ENCODE results near the gene MIER1.
"Not testable (repeated sequence)": the region's sequence is repeated elsewhere in the genome, so short reads cannot be mapped to it uniquely, and the experiment has no call there.

MIER1 gene

DNA sequence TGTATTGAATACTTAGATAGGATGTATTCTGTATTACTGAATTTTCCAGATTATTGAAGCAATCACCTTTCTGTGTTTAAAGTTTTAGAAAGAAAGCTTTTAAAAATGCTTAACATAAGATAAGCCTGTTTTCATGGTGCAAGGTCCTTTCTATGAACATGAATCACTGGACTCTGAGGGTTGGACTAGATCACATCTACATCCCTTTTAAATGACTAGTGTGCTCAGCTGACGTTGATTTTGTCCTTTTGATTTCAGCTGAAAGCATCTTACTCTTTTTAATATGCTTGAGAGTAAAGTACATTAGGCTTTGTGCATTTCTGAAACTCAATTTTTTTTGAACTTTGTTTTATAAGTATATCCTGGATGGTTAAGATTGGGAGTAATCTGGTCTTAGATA, 16.2 kb downstream of the MIER1 start:
- DNase-seq: no peak

DNA sequence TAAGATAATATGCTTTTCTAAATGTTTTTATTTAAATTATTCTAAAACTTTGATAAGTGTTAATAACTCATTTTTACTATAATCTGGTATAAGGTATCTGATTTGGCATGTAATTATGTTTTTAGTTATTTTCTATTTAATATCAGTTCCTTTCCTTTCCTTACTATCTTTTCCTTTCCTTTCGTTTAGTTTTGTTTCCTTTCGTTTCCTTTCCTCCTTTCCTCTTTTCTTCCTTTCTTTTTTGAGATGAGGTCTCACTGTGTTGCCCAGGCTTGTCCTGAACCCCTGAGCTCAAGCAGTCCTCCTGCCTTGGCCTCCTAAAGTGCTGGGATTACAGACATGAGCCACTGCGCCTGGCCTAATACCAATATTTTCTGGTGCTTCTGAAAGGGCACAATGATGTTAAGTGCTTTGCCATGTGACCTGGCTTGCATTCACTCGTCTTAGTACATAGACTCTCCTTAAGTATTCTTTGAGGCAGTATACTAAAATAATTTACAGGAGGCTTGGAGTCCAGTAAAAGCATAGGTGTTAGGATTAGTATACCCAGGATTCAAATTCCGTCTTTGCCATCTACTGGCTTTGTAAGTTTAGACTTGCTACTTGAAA, 18.7 kb downstream of the MIER1 start:
- no peak for DNase-seq

DNA sequence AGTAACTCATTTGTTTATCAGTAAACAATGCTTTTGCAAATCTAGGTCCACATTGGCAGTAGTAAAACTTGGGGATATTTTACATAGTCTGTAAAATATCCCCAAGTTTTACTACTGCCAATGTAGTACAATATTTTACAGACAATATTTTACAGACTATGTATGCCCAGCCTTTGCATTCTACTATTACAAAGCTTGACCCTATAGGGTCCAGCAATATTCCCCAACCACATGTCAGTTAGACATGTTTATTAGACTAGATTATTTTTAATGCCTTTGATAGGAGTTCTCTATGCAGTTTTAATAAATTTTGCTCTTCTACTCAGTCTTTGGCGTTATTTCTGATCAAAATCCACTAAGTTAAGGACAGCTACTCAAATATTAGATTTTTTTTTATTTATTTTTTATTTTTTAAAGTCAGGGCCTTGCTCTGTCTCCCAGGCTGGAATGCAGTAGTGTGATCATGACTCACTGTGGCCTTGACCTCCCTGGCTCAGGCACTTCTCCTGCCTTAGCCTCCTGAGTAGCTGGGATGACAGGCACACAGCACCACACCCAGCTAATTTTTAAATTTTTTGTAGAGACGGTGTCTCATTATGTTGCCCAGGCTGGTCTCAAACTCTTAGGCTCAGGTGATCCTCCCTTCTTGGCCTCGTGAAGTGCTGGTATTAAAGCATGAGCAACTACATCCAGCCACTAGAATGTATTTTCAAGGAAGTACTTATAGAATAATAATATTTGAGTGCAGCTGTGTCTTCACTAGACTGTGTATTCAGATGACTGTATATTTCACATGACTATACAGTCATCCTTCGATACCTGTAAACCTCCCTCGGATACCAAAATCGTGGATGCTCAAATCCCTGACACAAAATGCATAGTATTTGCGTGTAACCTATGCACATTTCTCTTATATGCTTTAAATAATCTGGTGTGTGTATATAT, 19.8 kb downstream of the MIER1 start:
- no peak for DNase-seq

- no peak for DNase-seq
Measured at GRCh38 chr1:66945316-66945715, 20.5 kb downstream of the MIER1 start.

- DNase-seq: no peak
Measured at GRCh38 chr1:66947267-66947666, 22.5 kb downstream of the MIER1 start.

GRCh38 chr1:66951513-66951912, 26.7 kb downstream of the MIER1 start:
- DNase-seq: no peak

DNA sequence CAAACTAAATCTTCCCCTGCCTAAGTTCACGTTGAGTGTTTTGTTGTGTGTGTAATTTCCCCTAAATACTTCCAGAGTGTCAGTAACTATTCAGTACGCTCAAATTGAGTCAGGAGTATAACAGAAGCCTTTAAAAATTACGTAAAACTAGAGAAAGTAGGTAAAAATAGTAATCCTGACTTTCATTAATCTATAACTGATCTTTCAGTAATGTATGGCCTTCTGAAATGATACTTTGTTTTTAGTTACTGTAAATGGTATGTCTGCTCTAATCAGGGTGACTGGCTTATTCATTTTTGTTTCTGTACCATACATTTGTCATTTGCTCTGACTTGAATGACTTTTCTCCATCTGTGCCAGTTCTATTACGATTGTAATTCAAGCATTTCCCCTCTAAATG, 29.4 kb downstream of the MIER1 start:
- DNase-seq: no peak

DNA sequence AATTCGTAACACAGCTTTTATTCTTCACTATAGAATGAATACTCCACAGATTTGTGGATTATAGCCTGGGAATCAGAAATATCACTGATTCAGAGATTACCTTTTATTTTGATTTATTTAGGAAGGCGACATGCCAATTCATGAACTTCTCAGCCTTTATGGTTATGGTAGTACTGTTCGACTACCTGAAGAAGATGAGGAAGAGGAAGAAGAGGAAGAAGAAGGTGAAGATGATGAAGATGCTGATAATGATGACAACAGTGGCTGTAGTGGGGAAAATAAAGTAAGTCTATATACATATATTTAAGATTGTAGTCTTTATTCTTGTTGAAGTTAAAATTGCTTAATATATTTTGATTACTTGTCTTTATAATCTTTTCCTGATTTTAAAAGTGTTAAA, 33.1 kb downstream of the MIER1 start:
- no peak for DNase-seq

DNA sequence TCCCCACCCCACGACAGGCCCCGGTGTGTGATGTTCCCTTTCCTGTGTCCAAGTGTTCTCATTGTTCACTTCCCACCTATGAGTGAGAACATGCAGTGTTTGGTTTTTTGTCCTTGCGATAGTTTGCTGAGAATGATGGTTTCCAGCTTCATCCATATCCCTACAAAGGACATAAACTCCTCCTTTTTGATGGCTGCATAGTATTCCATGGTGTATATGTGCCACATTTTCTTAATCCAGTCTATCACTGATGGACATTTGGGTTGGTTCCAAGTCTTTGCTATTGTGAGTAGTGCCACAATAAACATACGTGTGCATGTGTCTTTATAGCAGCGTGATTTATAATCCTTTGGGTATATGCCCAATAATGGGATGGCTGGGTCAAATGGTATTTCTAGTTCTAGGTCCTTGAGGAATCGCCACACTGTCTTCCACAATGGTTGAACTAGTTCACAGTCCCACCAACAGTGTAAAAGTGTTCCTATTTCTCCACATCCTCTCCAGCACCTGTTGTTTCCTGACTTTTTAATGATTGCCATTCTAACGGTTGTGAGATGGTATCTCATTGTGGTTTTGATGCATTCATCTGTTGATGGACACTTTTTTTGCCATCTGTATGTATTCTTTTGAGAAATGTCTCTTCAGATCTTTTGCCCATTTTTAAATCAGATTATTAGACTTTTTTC, 41.5 kb downstream of the MIER1 start:
- not testable (repeated sequence) for DNase-seq

DNA sequence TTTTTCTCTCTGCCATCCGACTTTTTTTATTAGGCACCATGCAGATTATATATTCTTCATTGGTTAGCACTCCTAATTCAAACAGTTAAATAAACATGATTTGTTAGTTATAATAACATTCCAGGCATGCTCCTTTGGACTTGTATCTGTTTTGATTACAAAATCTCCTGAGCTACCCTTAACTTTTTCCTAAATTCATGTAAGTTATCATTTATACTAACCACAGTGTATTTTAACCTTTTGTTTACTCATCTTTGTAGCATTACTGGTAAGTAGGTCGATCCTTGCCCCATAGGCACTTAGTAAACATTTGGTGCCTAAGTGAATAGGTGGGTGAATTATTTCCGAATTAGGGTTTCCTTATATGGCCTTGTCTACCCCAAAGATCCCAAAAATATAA, 43.8 kb downstream of the MIER1 start:
- DNase-seq: no peak

DNA sequence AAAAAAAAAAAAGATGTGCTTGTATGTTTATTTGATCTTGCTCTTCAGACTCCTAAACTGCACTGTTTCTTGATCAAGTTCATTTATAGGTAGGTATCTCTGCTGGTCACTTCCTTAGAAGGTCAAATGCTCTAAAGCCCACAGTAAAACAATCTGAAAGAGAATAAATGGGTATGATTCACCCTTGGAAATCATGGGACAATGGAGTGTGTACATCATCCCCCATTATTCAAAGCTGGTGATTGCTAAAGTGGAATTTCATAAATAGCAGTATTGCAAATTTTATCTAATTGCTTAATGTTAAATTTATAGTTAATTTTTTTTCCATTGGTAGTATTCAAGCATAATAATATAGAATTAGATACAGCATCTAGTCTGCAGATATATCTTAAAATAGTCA, 53.4 kb downstream of the MIER1 start:
- no peak for DNase-seq

GRCh38 chr1:66979621-66980020, 54.8 kb downstream of the MIER1 start:
- DNase-seq: not testable (repeated sequence)

DNA sequence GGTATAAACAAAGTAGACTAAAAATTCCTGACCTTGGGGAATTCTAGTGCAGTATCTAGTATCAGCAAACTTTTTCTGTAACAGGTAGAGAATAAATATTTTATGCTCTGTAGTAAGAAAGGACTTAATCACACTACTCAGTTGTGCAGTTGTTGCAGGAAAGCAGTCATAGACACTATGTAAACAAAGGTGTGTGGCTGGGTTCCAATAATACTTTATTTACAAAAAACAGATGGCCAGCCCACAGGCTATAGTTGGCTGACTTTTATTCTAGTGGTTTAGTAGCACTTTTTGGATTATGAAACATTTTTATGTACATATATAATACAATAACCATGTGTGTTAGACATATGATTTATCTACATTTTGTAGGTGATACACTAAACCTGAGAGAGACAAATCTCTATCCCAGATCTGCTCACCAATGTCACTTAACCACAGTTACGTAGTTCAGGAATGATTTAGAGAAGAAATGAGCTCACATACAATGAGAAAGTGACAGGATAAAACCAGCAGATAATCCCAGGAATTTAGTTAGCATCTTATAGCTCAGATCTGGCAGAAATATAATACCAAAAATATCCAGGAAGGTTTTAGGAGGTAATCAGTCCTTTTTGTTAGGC, 56.1 kb downstream of the MIER1 start:
- no peak for DNase-seq

GRCh38 chr1:66981679-66982078, 56.9 kb downstream of the MIER1 start:
- DNase-seq: no peak

GRCh38 chr1:66982561-66983260, 57.9 kb downstream of the MIER1 start:
- DNase-seq: no peak

- no peak for DNase-seq
Measured at GRCh38 chr1:66984491-66984890, 59.7 kb downstream of the MIER1 start.

DNA sequence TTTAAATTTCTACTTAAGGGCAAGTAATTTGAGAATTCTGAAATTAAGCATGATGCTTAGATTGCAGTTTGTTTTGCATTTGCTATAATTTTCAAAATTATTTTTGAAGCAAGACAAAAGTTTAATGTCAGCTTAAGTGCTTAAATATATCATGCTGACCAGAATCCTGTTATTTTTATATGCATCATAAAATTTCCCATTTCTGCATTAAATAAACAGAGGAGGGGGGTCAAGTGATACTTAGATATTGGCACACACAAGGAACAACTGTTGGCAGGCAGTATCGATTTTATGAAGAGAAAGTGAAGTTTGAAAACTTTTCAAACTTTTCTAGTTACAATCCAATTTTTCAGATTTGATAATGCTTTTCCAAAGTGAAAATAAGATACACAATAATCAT, 61.0 kb downstream of the MIER1 start:
- no peak for DNase-seq

DNA sequence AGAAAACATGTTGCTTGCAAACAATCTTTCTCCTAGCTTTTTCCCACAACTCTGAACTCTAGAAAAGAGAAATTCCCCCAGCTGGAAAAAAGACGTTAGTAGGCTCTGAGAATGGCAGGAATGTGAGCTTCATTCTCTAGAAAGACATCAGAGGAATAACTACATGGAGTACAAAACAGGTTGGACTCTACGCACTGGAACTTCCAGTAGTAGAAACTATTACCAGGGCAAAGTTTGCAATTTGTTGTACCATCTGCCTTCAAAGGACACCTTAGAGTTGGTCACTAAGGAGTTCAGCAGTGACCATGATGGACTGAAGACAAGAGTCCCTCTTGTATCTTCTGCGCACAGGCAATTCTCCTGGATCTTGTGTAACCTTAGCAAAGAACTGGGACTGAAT, 68.3 kb downstream of the MIER1 start:
- DNase-seq: no peak

DNA sequence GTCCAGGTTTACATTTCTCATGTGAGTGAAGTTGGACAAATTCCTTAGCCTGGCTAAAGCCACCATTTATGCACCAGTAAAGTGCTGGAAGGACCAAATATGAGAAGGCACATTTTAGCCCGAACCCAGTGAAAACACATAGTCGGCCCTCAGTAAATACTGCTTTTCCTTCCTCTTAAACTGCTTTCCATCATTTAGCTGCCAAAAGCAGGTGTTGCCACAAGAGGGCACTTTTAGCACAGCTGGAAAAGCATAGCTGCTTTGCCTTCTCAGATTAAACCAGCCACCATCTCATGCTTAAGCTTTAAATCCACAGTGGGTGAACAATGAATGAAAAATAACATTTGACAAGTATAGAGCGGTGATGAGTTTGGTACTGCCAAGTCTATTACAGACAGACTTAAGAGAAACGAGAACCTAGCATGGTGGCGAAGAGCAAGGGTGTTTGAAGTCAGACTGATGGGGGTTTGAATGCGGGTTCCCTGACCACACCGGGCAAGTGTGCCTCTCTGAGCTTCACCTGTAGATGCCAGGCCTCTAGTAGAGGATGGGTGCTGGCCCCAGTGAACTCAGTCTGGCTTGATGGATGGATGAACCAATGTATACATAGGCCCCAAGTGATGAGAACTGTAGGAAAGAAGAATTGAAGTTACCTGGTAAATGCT, 71.4 kb downstream of the MIER1 start:
- DNase-seq: no peak

DNA sequence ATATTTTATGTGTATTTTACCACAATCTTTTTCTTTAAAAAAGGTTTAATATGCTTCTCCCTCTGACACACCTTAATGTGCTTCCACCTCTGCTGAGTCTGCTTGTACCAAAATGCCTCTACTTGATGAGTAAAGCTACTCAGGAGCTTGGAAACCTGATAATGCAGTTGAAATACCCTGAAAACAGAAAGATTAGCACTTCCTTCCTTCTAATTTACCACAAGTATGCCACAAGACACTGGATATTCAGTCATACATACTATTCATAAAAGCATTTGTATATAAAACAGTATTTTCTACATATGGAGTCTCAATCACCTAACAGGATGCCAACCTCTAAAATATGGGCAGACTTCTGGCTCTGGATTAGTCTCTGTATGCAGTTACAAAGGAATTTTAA, 74.2 kb downstream of the MIER1 start:
- DNase-seq: no peak

DNA sequence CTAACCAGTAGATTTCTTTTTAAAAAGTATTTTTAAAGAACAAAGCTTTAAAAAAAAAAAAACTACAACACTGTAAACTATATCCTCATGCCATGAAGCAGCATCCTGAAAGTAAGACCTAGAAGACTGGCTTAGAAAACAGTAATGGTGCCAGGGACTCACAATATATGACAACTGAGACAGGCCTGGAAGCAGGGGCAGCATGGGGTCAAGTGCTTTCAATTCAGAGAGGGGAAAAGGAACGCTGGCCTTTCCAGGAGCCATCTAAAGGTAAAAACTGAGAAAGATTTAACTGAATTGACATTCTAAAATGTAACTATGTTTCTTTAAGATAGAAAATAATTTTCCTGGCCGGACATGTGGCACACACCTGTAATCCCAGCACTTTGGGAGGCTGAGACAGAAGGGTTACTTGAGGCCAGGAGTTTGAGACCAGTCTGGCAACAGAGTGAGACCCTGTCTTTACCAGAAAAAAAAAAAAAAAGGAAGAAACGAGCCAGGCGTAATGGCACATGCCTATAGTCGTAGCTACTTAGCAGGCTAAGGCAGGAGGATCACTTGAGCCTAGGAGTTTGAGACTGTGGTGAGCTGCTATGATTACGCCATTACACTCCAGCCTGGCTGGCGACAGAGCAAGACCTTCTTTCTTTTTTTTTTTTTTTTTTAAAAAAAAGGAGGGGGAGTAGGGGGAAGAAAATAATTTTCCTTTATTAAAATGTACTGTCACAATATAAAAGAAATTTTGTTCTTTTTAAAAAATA, 75.0 kb downstream of the MIER1 start:
- no peak for DNase-seq

Measured in NCI-H1417 treated with DMSO at 0.1 percent for 48 hours (cell line).